Measurements from ENCODE around the gene CLEC2A.

CLEC2A gene

DNA sequence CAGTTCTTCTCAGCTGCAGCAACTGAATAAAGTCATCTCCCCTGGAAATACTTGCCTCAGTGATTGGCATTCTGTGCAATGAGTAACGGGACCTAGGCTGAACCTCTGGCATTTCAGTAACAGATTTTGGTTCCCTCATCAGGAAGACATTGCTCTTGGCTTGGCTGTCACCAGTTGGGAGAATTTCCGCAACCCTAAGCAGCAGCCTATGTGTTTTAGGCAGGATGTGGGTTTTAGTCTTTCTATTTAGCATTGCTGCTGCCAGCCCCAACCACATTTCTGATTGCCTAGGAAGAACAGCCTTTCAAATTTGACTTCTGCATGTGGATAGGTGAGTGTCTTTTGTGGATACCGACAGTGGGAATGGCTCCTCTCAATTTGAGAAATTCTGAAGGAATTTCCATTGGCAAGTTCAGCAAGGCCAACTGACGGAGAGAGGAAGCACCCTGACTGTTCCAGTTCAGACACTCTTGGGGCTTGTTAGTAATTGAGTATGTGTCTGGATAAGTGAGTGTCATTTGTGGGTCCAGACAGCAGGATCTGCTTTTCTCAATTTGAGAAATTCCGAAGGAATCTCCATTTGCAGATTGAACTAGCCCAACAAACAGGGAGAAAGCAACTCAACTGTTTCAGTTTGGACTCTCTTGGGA, 19.0 kb upstream of the CLEC2A start:
- Mint-ChIP-seq H3K27me3 (ENCODE audit: low read depth) (no peaks in the 10 kb centered on the region), H3K4me1 (no peaks in the 10 kb centered on the region), H3K4me3 (no peak overlapping the region), H3K9me3 (peaks cover 4% of the 10 kb centered on the region), H3K36me3 (ENCODE audit: low read depth) (peaks cover 5% of the 10 kb centered on the region), H3K27ac (no peak overlapping the region)
- TF ChIP-seq CTCF (IDR thresholded peaks at IDR 0.05; ENCODE audit: unreplicated experiment in 3 of 3) = no peak

DNA sequence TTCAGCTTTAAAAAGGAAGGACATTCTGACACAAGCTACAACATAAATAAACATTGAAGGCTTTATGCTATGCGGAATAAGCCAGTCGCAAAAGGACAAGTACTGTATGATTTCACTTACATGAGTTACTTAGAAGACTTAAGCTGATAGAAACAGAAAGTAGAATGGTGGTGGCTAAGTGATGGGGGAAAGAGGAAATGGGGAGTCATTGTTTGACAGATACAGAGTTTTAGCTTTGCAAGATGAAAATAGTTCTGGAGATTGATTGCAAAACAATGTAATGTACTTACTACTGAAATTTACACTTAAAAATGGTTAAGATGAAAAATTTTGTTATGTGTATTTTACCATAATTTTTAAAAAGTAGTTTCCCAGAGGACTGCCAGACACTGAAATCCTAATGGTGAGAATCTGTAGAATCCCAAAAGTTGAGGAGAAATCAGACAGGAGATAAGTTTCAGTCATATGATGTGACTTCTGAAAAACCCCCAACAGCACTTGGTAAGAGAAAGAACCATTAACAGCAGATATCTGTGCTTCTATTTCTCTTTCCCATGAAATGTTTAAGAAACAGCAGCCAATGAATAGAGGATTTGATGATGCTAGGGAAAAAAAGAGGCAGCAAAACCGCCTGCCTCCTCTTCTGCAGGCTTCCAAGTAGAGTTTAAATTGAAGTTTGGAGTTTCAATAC, 16.6 kb upstream of the CLEC2A start:
- H3K27ac Mint-ChIP-seq = no peak overlapping the region
- no peaks in the 10 kb centered on the region for H3K4me1 Mint-ChIP-seq
- H3K36me3 Mint-ChIP-seq (ENCODE audit: low read depth) = peaks cover 5% of the 10 kb centered on the region
- TF ChIP-seq CTCF (IDR thresholded peaks at IDR 0.05; ENCODE audit: unreplicated experiment in 3 of 3) = no peak
- H3K27me3 Mint-ChIP-seq (ENCODE audit: low read depth) = no peaks in the 10 kb centered on the region
- H3K4me3 Mint-ChIP-seq = no peak overlapping the region
- H3K9me3 Mint-ChIP-seq = peaks cover 4% of the 10 kb centered on the region

- H3K4me3 Mint-ChIP-seq = no peak overlapping the region
- no peak overlapping the region for H3K27ac Mint-ChIP-seq
- no peaks in the 10 kb centered on the region for H3K27me3 Mint-ChIP-seq (ENCODE audit: low read depth)
- no peak for TF ChIP-seq CTCF (IDR thresholded peaks at IDR 0.05; ENCODE audit: unreplicated experiment in 3 of 3)
- H3K36me3 Mint-ChIP-seq (ENCODE audit: low read depth) = peaks cover 5% of the 10 kb centered on the region
- H3K9me3 Mint-ChIP-seq = peaks cover 4% of the 10 kb centered on the region
- no peaks in the 10 kb centered on the region for H3K4me1 Mint-ChIP-seq
Observed at GRCh38 chr12:9947674-9948073, 15.5 kb upstream of the CLEC2A start.

DNA sequence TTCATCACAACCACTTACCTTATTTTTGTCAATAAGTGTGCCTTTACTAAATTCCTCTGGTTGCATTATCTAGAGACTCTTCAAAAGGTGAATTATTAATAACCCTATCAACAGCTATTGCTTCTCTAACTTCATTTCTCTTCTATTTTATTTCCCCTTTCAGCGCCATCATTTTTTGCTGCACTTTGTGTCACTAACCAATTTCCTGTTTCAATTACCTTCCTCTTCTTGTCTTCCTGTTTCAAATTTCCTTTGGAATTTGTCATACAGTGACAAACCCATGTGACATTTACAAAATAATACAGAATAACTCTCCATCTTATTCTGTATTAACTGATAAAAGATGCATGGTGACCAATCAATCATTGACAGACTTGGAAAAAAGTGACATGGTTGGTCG, 12.2 kb upstream of the CLEC2A start:
- peaks cover 3% of the 10 kb centered on the region for H3K27me3 Mint-ChIP-seq (ENCODE audit: low read depth)
- no peak overlapping the region for H3K27ac Mint-ChIP-seq
- no peaks in the 10 kb centered on the region for H3K36me3 Mint-ChIP-seq (ENCODE audit: low read depth)
- no peaks in the 10 kb centered on the region for H3K4me1 Mint-ChIP-seq
- H3K4me3 Mint-ChIP-seq = no peak overlapping the region
- no peak for TF ChIP-seq CTCF (IDR thresholded peaks at IDR 0.05; ENCODE audit: unreplicated experiment in 3 of 3)
- no peaks in the 10 kb centered on the region for H3K9me3 Mint-ChIP-seq

- no peak for TF ChIP-seq CTCF (IDR thresholded peaks at IDR 0.05; ENCODE audit: unreplicated experiment in 3 of 3)
- Mint-ChIP-seq H3K4me3 (no peak overlapping the region), H3K27ac (no peak overlapping the region), H3K4me1 (no peaks in the 10 kb centered on the region), H3K9me3 (no peaks in the 10 kb centered on the region), H3K36me3 (ENCODE audit: low read depth) (no peaks in the 10 kb centered on the region), H3K27me3 (ENCODE audit: low read depth) (peaks cover 3% of the 10 kb centered on the region)
Observed at GRCh38 chr12:9943240-9943639, 11.1 kb upstream of the CLEC2A start.

DNA sequence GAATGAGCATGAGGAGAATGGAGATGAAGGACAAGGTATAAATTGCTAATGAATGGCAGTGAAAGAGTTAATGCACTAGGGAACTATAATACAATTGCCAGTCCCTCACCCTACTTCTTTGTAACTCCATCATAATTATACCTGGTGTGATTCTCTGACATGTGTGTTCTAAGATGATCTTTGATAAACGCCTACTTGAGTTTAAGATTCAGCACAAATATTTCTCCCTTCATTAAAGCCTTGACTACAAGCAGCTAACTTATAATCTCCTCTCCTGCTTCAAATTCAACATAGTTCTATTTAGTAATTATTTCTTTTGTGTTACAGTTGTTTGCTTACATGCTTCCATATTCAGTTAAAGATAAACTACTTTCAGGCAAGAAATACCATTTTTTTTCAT, 9.7 kb upstream of the CLEC2A start:
- Mint-ChIP-seq H3K9me3 (no peaks in the 10 kb centered on the region), H3K36me3 (ENCODE audit: low read depth) (no peaks in the 10 kb centered on the region), H3K4me1 (no peaks in the 10 kb centered on the region), H3K27ac (no peak overlapping the region), H3K27me3 (ENCODE audit: low read depth) (peaks cover 3% of the 10 kb centered on the region), H3K4me3 (no peak overlapping the region)
- no peak for TF ChIP-seq CTCF (IDR thresholded peaks at IDR 0.05; ENCODE audit: unreplicated experiment in 3 of 3)
